ENCODE results near the gene NDST1. TPM values are rescaled to one million over a fixed set of nuclear protein-coding genes. Genes with fewer than 3 reads are reported as not detected.

NDST1 gene
- total RNA-seq, 2 experiments from 2014 or later: 9.5 to 26.6 TPM

- POLR2A ChIA-PET: no interaction called here
- intact Hi-C loops (cut with micrococcal nuclease; ENCODE audit: unreplicated experiment): no loop called here
- no TSS peak for BruUV-seq (replicated peaks)
- H3K36me3 ChIP-seq (ENCODE audit: insufficient read depth, low read length): no peaks in the 10 kb centered on the region
- H3K79me2 ChIP-seq (ENCODE audit: insufficient read depth, low read depth, low read length): no peaks in the 10 kb centered on the region
- DNase-seq (ENCODE audit: low spot score): no peak
- CTCF ChIA-PET (ENCODE audit: unreplicated experiment): no interaction called here
- no peaks in the 10 kb centered on the region for H4K20me1 ChIP-seq (ENCODE audit: insufficient read depth, low read length)
- H3K4me3 ChIP-seq (ENCODE audit: low read depth, low read length, poor library complexity, severe bottlenecking): no peak overlapping the region
- no peak overlapping the region for H3K4me2 ChIP-seq (ENCODE audit: low read length)
- TF ChIP-seq CTCF (conservative IDR thresholded peaks at IDR 0.05; ENCODE audit: low read length) (no peak), EZH2phosphoT487 (IDR thresholded peaks at IDR 0.05; ENCODE audit: borderline replicate concordance, low read depth, low read length) (no peak)
- no peaks in the 10 kb centered on the region for H3K9me2 ChIP-seq (ENCODE audit: insufficient read depth, low read length)
- H3K9me3 ChIP-seq (ENCODE audit: low read length): no peaks in the 10 kb centered on the region
- no peak overlapping the region for H2AFZ ChIP-seq (ENCODE audit: low read length)
- H3K27ac ChIP-seq (ENCODE audit: low read depth, low read length, poor library complexity, severe bottlenecking): no peak overlapping the region
- H3K4me1 ChIP-seq (ENCODE audit: insufficient read depth, low read length, poor library complexity, severe bottlenecking): no peaks in the 10 kb centered on the region
Observed at GRCh38 chr5:150579462-150580400, 71.8 kb downstream of the NDST1 start.

- DNase-seq (ENCODE audit: low spot score): no peak
- no peaks in the 10 kb centered on the region for H3K4me1 ChIP-seq (ENCODE audit: insufficient read depth, low read length, poor library complexity, severe bottlenecking)
- TF ChIP-seq CTCF (conservative IDR thresholded peaks at IDR 0.05; ENCODE audit: low read length): no peak
- no peak for TF ChIP-seq EZH2phosphoT487 (IDR thresholded peaks at IDR 0.05; ENCODE audit: borderline replicate concordance, low read depth, low read length)
- no peak overlapping the region for H3K27ac ChIP-seq (ENCODE audit: low read depth, low read length, poor library complexity, severe bottlenecking)
- BruUV-seq (replicated peaks): no TSS peak
- intact Hi-C loops (cut with micrococcal nuclease; ENCODE audit: unreplicated experiment): no loop called here
- CTCF ChIA-PET (ENCODE audit: unreplicated experiment): no interaction called here
- H2AFZ ChIP-seq (ENCODE audit: low read length): no peak overlapping the region
- no peak overlapping the region for H3K4me3 ChIP-seq (ENCODE audit: low read depth, low read length, poor library complexity, severe bottlenecking)
- H3K9me3 ChIP-seq (ENCODE audit: low read length): no peaks in the 10 kb centered on the region
- no peaks in the 10 kb centered on the region for H3K9me2 ChIP-seq (ENCODE audit: insufficient read depth, low read length)
- H3K79me2 ChIP-seq (ENCODE audit: insufficient read depth, low read depth, low read length): no peaks in the 10 kb centered on the region
- no peaks in the 10 kb centered on the region for H4K20me1 ChIP-seq (ENCODE audit: insufficient read depth, low read length)
- H3K4me2 ChIP-seq (ENCODE audit: low read length): no peak overlapping the region
- no peaks in the 10 kb centered on the region for H3K36me3 ChIP-seq (ENCODE audit: insufficient read depth, low read length)
- POLR2A ChIA-PET: no interaction called here
Observed at GRCh38 chr5:150580917-150581316, 73.0 kb downstream of the NDST1 start.
